Measurements from ENCODE around the gene CHD5. TPM values are rescaled to one million over a fixed set of nuclear protein-coding genes. Genes with fewer than 3 reads are reported as not detected.

Gene CHD5
- total RNA-seq, 1 donor from 2014 or later: 0.04 TPM

- ATAC-seq: no peak
These were observed 7.6 kb downstream of the CHD5 start for GRCh38 chr1:6172549-6172948.

GRCh38 chr1:6171548-6172124 is 8.5 kb downstream of the CHD5 start:
- no peak for ATAC-seq

- no peak for ATAC-seq
These were observed 9.3 kb downstream of the CHD5 start for GRCh38 chr1:6170742-6171201.

GRCh38 chr1:6170116-6170741 is 9.9 kb downstream of the CHD5 start:
- no peak for ATAC-seq

- no peak for ATAC-seq
These were observed 11.1 kb downstream of the CHD5 start for GRCh38 chr1:6168947-6169586.

DNA sequence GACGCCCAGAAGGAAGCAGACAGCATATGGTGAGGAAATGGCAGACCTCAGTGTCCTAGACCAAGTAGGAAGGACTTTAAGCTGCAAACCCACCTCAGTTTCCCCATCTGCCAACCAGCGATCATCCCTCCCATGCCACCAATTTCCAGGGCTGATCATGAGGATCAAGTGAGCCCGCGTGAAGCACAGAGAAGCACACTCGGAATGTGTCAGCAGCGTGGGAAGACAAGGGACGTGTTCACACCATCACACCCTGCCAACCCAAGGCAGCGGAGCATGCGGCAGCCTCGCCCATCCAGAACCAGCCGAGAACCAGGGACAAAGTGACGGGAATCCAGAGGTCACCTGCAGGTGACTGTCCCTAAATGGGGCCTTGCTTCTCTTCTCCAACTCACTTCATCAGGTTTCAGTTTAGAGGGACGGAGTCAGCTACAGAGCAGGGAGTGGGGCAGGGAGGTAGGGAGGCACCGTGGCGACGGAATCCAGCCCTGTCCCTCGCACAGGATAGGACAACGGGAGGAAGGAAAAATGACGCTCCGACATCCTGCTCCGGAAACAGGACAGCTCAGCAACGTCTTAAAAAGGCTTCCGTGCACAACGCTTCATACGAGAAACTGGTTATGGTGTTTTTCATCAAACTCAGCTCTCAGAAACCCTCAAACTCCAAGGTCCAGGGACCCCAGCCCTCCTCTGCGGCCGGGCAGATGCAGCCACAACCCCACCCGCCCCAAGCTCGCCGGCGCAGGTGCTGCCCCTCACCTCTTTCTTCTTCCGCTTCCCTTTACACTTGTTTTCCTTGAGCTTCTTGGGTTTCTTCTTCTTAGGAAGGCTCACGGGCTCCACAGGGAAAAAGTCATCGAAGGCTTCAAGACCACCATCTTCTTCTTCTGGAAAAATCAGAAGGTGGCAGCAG is 12.5 kb downstream of the CHD5 start:
- no peak for ATAC-seq

DNA sequence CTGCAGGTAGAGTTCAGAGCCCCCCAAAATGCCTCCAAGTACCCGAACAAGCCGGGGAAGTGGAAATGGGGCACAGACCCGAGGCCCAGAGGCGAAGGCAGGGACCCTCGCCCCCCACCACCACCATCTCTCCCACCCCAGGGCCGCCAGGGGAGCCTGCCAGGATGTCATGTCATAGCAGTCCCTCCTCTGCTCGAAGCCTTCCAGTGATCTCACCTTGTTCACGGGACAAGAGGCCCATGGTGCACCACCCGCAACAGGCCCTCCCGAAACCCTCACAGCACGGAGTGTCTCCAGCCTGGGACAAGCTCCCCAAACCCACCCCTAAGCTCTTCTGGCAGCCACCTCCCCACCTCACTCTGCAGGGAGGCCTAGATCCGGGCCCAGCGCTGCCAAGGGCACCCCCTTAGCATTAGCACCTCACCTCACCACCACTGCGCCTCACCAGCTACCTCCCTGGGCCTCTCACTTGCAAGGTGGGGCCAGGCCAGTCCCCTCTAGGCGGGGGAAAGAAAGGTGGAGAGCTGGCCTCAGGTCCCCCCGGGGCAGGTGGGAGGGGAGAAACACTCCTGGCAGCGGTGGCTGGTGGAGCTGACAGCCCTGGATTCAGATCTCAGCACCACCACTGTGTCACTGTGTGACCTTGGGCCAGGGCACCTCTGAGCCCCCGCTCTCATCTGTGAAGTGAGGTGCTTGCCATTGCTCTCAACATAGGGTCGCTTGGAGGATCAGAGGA is 13.3 kb downstream of the CHD5 start:
- no peak for ATAC-seq

GRCh38 chr1:6166221-6166620 is 13.9 kb downstream of the CHD5 start:
- ATAC-seq: no peak

DNA sequence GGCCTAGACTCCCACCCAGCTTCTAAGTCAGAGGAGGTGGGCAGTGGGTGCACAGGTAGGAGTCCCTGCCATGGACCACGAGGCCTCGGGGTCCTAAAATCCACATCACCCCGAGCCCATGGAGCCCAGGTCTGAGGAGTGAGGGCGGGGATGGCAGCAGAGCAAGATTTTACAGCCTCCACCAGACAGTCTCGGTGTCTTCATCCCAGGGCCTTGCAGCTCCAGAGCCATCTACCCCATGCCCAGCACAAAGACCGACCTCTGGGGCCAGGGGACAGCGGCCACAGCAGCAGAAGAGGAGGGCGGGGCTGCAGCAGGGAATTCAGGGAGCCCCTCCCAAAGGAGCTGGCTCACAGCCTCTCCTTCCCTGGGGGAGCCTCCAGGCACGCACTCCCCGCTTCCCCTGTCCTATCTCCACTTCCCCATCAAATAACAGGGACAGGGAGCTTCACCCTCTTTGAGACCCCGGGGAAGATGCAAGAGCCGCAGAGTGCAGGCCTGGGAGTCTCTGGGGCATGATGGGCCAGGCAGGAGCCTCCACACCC is 14.6 kb downstream of the CHD5 start:
- ATAC-seq: no peak

DNA sequence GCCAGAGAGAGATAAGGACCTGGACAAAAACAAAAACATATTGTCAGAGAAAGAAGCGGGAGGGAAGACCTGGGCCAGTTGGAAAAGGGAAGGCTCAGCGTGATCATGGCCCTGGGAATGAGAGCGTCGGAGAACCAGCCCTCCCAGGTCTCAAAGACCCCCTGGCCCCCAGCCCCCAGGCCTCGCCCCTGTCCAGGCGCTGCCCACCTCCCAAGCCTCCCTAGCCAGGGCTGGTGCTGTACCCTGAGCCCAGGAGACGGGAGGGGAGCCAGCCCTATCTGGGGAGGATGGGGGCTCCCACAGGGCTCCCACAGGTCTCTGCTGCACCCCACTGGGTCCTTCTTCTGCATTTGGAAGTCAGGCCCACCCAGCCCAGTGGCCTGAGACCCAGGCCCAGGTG is 15.1 kb downstream of the CHD5 start:
- ATAC-seq: no peak

GRCh38 chr1:6163973-6164617 is 16.0 kb downstream of the CHD5 start:
- no peak for ATAC-seq

DNA sequence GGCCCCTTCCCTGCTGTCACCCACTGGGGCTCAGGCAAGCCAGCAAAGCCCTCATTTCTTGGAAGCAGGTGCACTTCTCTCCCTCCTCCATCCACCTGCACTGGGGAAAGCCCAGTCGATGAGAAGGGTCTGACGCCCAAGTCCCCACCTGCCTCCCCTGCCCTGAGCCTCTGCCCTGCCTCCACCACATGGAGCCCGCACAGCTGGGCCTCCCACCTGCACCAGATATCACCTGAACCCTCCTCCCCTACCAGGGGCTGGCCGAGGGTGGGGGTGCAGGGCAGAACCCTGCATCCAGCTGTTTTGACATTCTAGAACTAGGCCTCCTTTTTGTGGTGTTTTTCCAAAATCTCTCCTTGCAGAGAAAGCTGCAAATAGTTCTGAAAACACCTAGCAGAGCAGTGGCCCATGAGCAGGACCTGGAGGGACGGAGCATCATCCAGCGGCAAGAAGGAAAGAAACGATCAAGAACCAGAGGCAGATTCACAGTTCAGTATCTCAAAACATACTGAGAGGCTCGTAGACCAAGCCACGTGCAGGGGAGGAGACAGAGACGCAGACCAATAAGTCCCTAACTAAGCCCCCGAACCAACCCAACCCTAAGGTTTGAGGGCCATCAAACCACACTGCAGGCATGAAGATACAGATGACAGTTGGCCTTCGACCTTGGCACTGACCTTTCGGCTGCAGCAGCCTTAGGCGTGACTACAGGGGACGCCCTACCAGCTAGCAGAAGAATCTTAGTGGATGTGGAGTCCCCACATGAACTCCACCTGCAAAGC is 16.7 kb downstream of the CHD5 start:
- ATAC-seq: no peak

DNA sequence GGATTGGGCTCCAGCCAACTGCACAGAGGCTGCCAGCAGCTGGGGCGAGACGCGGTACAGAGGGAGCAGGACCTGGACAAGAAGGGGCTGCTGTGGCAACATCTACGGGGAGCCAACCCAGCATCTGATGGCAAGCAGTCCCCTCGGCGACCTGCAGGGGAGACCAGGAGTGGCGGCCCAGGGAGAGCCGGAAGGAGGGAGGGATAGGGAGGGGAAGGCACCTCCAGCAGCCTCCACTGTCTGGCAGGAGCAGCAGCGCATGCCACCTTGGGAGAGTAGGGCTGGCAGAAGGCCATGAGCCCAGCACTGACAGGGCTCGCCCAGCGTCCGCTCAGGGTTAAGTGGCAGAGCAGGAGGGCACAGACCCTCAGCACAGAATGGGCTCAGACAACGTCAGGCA is 17.3 kb downstream of the CHD5 start:
- no peak for ATAC-seq

GRCh38 chr1:6162341-6162740 is 17.8 kb downstream of the CHD5 start:
- no peak for ATAC-seq

- ATAC-seq: no peak
These were observed 21.9 kb downstream of the CHD5 start for GRCh38 chr1:6158181-6158580.

GRCh38 chr1:6157528-6158174 is 22.5 kb downstream of the CHD5 start:
- ATAC-seq: peak; percentile 93

- ATAC-seq: no peak
These were observed 23.0 kb downstream of the CHD5 start for GRCh38 chr1:6157132-6157527.

DNA sequence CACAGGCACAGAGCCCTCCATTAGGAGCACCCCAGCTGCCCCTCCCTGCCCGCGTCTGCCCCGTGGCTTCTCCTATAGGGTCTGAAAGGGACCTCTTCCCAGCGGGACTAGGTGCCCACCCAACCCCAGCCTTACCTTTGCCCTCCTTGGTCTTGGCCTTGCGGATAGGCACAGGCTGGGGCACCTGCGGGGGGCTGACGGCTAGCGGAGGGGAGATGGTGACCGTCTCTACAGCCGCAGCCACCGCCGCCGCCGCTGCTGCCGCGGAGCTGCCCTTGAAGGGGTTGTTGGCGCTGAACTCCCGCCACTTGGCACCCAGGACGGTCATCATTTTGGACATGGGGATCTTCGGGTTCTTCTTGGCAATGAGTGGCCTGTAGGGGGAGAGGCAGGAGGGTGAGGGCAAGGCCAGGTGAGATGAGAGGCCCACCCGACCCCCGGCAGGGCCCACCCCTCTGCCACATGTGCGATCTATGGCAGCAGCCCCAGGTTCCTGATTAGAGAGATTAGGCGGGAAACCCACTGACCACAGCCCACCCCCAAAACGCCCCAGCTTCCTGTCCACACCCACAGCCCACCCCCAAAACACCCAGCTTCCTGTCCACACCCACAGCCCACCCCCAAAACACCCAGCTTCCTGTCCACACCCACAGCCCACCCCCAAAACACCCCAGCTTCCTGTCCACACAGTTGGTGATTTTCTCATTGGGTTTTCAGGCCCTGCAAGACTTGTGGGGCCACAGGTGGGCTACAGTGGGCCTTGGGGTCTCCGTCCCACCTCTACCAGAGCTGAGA is 25.4 kb downstream of the CHD5 start:
- ATAC-seq: no peak

DNA sequence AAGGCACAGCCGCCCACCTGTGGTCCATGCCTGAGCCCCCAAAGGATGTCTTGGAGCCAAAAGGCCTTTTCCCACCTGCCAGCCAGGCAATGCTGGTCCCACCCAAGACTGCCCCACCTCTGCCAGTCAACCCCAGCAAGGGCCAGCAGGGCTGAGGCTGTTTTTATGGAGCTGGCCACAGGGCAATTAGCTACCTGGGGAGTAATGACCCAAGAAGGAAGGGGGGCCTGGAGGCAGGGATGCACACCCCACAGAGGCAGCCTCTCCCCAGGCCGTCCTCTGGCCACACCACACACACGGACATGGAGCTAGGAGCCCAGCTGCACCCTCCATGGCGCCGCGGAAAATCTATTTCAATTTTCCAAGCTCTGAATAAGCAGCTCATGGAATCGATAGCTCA is 27.2 kb downstream of the CHD5 start:
- no peak for ATAC-seq

Data from esophagus mucosa (tissue), 1 donor.